ENCODE data around the gene CMC2. TPM values are rescaled to one million over a fixed set of nuclear protein-coding genes. Genes with fewer than 3 reads are reported as not detected.

CMC2 gene
- polyA plus RNA-seq, 3 donors, result 65.0 to 70.5 (median 65.1) TPM

DNA sequence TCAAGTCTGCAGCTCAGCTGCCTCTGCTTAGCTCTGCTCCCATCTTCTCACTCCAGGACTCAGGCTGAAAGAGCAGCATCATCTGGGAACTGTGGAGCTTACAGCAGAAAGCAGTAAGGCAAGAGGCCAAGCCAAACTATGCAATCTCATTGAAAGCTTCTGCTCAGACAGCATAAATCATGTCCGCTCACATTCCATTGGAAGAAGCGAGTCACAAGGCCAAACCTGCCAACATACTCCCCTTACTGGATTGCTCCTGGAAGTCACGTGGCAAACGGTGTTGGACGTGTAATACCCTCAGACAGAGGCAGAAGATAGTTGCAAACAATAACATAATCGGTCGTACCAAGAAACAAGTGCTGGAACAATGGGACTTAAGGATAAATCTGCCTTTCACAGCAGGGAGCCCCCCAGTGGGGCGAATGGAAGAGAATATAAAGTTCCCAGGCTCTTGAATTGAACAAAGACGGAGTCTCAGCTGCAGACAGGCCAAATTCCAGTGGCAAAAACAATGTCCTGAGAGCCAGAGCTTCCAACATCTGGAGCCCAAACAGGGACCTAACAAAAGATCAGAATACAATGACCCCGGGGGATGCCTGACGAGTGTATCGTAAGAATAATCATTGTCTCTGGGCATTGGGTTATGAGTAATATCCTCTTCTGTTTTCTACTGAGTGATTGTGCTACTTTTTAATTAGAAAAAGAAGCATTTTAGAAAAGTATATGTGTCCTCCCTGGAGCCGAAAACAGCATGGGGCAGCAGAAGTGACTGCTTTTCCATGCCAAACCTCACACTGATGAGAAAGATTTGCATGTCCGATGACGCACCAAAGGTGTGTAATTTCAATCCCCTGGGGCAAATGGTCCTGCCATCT lies 68.4 kb downstream of the CMC2 start:
- DNase-seq, result peak; percentile 72

DNA sequence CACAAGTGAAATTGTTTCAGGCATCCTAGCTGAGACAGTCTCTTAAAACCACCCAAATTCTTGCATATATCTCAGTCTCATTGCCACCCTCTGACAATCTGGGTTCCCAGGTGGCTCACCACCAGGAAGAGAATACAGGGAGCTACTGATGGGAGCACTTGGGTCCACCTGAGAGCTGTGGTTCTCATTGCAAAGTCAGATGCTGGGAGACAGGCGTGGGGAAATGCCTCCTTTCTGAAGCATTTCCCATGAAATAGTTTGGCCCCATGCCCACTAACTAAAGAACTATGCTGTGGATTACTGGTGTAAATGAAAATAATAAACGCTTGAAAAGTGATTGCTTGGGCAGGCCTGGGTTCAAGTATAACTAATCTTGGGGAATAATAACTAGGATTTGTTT lies 70.3 kb downstream of the CMC2 start:
- DNase-seq, result no peak

DNA sequence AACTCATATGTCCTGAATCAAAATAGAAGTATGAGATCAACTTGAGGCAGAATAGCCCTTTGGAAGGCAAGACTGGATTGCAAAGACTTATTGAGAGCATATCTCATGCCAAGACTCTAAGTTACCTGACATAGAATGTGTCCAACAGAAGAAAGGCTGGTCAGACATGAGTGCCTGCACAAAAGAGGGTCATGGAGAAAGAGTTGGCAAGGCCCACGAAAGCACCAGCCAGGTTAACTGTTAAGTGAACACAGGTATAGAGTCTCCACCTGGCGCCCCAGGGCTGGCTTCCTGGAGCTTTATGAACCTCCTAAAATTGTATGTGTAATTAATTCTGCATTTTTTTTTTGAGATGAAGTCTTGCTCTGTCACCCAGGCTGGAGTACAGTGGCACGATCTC lies 71.0 kb downstream of the CMC2 start:
- no peak for DNase-seq

DNA sequence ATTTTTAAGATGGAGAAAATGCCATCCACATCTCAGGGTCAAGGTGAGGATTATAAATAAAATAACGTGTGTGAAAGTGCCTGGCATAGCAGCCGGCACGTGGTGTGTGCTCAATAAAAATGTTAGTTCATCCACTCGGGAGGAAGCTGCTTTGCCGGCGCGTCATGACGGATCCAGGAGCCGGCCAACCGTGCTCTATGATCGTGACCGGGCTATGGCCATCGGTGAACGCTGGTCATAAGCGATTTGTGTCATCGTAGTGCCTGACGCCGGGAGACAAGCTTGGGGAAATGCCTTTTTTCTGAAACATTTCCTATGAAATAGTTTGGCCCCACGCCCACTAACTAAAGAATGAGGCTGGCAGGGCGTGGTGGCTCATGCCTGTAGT lies 74.0 kb downstream of the CMC2 start:
- peak; percentile 15 for DNase-seq

DNA sequence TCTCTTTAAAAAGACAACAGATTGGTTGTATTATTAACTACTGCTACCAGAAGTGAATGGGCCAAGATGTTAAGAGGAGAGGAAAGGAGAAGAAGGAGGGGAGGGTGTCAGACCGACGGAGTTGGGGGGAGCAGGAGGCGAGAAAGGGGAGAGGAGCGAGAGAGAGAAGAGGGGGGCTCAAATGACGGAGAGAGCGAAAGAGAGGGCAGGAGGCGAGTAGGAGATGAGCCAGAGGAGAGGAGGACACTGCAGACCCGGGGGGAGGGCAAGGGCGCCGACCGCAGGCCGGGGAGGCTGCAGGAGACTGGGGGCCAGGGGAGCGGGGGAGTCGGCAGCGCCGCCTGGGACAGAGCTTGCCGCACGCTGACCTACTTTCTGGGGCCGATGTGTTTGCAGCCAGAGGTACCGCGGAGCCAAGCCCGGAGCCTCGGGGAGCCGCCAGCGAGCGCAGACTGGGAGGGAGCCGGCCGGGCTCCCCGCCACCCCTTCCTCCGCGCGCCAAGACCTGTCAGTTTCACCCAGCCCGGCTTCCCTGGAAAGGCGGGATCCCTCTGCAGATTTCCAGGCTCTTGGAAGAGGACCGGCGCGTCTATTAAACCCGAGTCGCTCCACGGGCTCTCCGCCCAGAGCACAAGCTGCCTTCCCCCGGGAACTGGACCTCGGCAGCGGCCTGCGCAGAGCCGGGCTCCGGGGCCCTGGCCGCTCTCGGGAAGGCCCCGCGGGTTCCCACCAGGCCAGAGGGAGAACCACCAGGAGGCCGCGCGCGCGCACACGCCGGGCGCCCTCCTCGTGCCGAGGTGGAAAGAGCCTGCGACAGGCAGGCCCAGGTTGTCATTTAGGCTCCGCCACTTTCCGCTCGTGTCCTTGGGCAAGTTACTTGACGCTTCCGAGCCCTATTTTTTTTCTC lies 74.6 kb downstream of the CMC2 start:
- peak; percentile 57 for DNase-seq

DNA sequence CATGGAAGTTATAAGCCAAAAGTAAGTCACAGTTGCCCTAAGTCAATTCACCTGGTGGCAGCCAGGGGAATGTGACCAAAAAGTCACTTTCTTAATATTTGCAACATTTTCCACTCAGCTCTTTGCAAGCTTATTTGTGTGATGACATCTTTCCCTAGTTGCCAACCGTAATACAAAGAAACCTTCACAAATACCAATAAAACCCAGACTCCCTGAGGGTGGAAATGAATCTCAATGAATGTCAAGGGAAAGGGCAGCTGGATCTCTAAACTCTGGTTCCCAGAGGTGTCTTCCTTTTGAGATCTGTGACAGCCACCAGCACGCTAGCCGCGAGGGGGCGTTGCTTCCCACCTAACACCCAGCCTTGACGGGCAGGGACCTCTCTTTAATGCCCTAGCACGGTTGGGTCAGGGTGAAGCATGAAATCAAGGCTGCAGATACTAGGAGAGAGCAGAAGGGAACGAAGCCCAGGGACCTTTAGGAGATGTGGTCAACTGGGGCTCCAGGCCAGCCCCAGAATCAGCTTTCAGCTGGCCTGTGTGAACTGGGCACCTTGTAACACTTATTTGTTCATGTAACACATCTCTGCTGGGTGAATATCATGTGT lies 82.2 kb downstream of the CMC2 start:
- DNase-seq, result no peak

DNA sequence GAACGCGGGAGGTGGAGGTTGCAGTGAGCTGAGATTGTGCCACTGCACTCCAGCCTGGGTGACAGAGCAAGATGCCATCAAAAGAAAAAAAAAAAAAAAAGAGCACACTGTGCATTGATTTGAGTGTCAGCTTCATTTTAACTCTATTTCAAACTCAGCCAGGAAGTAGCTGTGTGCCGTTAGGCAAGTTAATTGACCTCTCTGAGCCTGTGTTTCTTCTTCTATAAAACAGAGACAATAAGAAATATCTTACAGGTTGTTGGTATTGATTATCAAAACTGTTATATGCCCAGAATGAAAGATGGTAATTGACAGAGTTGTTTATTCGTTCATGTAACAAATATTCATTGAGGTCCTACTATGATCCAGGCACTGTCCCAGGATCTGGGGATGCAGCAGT lies 83.3 kb downstream of the CMC2 start:
- no peak for DNase-seq

Other genes with a start within 250 kb of the CMC2 start
- 1 to 10 TPM; 6.6 to 7.8 (median 7.3) TPM for gene CDYL2, start 202.3 kb downstream of the CMC2 start, polyA plus RNA-seq (ENCODE audit: insufficient read length in 3 of 3)
- gene CENPN, start 329 bp upstream of the CMC2 start, polyA plus RNA-seq (ENCODE audit: insufficient read length in 3 of 3), result 10 to 100 TPM; 23.1 to 25.8 (median 23.1) TPM
- gene ATMIN, start 29.0 kb upstream of the CMC2 start, polyA plus RNA-seq (ENCODE audit: insufficient read length in 3 of 3), result 10 to 100 TPM; 38.7 to 48.3 (median 44.5) TPM
- gene C16orf46, start 70.4 kb upstream of the CMC2 start, polyA plus RNA-seq (ENCODE audit: insufficient read length in 3 of 3), result 1 to 10 TPM; 1.1 to 4.1 (median 1.5) TPM
- gene GCSH, start 89.5 kb upstream of the CMC2 start, polyA plus RNA-seq (ENCODE audit: insufficient read length in 3 of 3), result 10 to 100 TPM; 74.0 to 83.7 (median 78.5) TPM
- gene BCO1, start 231.8 kb upstream of the CMC2 start, polyA plus RNA-seq (ENCODE audit: insufficient read length in 3 of 3), result 1 to 10 TPM; 2.0 to 2.9 (median 2.8) TPM

Measured in renal pelvis (tissue), 4 donors.